Upper lobe of right lung (tissue), 1 donor: ENCODE measurements around the gene NPHP4. TPM values are rescaled to one million over a fixed set of nuclear protein-coding genes. Genes with fewer than 3 reads are reported as not detected.

Source experiments
- ATAC-seq: fragments of 200-7000 bp; cut with Tn5 transposase; one replicate; pipeline ENCODE4 v1.9.1; 2020; ENCODE audit warnings: mild to moderate bottlenecking, moderate library complexity
- DNase-seq: peaks from one replicate; pipeline ENCODE4 v3.0.0-alpha.2; 2020
- H3K27ac ChIP-seq: fragments of 200-600 bp; one replicate; pipeline ENCODE4 v1.8.0; 2022
- H3K27me3 ChIP-seq: fragments of 200-600 bp; one replicate; pipeline ENCODE4 v1.8.0; 2022; ENCODE audit warnings: mild to moderate bottlenecking
- H3K36me3 ChIP-seq: fragments of 200-600 bp; one replicate; pipeline ENCODE4 v1.8.0; 2022
- H3K4me1 ChIP-seq: fragments of 200-600 bp; one replicate; pipeline ENCODE4 v1.8.0; 2022
- H3K4me3 ChIP-seq: fragments of 200-600 bp; one replicate; pipeline ENCODE4 v1.8.0; 2022; ENCODE audit warnings: mild to moderate bottlenecking
- H3K9me3 ChIP-seq: fragments of 200-600 bp; one replicate; pipeline ENCODE4 v1.8.0; 2022
- intact Hi-C: fragments of 100-400 bp; cut with DNase I; formaldehyde crosslinking; loops from one replicate; pipeline ENCODE4 v1.11.0; 2022
- total RNA-seq: library from RNA; stranded (reverse); fragmentation: NEBNext Ultra II Directional; extraction: Animal tissue kit (Norgen Biotek cat#: 25700); gene quantifications from one replicate; pipeline ENCODE4 v1.2.1, GENCODE V29; 2021
- TF ChIP-seq, protein P1 (sequence below): fragments of 200-600 bp; IDR thresholded peaks from one replicate; pipeline ENCODE4 v1.8.0; 2022; ENCODE audit warnings: antibody characterized with exemption
- donor health status: DM: no; HTN: yes; CAD: no; lungs with severe emphysema.

The NPHP4 gene
- total RNA-seq, 1 donor from 2014 or later: 14.6 TPM

DNA sequence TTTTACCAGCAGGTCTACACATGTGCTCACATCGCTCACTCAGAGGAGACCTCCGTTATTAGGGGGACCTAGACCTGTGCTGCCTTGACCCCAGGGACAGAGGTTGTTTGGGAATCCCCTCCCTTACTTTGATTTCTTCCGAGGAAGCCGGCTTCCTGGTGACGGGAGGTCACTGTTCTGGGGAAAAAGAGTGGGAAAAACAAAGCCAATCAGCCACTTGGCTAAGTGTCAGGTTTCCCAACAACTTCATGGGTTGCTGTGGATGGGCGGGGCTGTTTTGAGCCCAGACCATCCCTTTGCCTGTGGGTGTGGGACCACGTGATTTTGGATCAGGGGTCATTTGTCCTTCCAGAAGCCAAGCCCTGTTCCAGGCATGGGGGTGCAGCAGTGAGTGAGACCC is 46.4 kb upstream of the NPHP4 start:
- DNase-seq (no peak), ATAC-seq (no peak)
- H3K9me3 ChIP-seq: no peaks in the 10 kb centered on the region
- H3K4me1 ChIP-seq: no peaks in the 10 kb centered on the region
- no peak overlapping the region for H3K4me3 ChIP-seq
- H3K27me3 ChIP-seq: no peaks in the 10 kb centered on the region
- H3K36me3 ChIP-seq: no peaks in the 10 kb centered on the region
- H3K27ac ChIP-seq: no peak overlapping the region
- TF ChIP-seq, protein P1, sequence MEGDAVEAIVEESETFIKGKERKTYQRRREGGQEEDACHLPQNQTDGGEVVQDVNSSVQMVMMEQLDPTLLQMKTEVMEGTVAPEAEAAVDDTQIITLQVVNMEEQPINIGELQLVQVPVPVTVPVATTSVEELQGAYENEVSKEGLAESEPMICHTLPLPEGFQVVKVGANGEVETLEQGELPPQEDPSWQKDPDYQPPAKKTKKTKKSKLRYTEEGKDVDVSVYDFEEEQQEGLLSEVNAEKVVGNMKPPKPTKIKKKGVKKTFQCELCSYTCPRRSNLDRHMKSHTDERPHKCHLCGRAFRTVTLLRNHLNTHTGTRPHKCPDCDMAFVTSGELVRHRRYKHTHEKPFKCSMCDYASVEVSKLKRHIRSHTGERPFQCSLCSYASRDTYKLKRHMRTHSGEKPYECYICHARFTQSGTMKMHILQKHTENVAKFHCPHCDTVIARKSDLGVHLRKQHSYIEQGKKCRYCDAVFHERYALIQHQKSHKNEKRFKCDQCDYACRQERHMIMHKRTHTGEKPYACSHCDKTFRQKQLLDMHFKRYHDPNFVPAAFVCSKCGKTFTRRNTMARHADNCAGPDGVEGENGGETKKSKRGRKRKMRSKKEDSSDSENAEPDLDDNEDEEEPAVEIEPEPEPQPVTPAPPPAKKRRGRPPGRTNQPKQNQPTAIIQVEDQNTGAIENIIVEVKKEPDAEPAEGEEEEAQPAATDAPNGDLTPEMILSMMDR: no peak
- intact Hi-C loops: no loop called here

DNA sequence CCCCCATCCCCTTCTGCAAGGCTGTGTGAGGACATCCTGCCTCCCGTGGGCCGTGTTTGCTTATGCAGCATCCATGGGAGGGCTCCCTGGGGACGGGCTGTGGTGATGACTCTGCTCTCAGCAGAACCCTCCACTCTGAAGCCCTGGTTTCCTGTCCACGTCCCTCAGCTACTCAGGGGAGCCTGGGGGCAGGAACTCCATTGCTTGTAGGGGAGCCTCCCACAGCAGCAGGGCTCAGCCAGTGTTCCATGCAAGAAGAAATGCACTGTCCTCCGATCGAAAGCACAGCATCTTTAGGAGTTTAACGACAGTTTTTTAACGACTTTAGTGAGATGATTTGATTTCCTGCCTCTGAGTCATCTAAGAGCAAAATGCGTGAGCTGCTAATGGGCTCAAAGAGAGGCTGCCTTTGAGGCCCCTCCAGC is 45.1 kb upstream of the NPHP4 start:
- no peak for ATAC-seq
- TF ChIP-seq, protein P1: no peak

DNA sequence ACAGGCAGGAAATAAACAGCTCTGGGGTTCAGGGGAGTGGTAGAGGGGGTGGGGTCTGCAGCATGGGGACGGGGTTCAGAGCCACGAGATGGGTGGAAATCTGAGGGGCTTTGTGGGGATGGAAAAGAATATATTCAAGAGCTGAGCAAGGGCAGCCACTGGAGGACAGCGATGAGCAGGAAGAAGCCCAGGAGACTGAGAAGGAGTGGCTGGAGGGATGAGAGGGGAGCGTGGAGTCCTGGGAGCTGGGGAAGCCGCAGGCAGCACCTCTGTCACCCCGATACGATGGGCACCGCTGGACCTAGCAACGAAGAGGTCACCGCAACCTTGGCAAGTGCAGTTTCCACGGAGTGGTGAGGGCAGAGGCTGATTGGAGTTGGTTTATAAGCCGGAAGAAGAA is 43.5 kb upstream of the NPHP4 start:
- no peak for ATAC-seq
- intact Hi-C loops: no loop called here

More for the DNA sequence above, 45.1 kb upstream of the NPHP4 start:
- H3K27ac ChIP-seq: no peak overlapping the region
- intact Hi-C loops: no loop called here
- H3K9me3 ChIP-seq: no peaks in the 10 kb centered on the region
- no peaks in the 10 kb centered on the region for H3K4me1 ChIP-seq
- H3K36me3 ChIP-seq: no peaks in the 10 kb centered on the region
- no peak overlapping the region for H3K4me3 ChIP-seq
- DNase-seq: no peak
- H3K27me3 ChIP-seq: no peaks in the 10 kb centered on the region

DNA sequence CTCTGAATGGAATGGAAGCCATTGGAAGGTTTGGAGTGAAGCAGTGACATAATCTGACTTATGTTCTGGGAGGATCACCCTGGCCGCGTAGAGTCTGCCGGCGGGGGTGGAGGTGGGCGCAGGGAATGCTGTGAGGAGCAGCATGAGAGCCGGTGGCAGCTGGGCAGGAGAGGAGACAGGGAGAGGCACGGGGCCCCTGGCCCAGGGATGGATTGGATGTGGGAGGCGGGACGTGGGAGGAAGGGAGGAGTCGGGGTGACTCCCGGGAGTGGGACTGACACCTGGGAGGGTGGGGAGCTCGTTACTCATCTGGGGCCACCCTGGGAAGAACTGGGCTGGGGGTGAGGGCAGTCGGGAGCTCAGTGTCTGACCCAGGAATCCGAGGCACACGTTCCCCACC is 43.1 kb upstream of the NPHP4 start:
- Histone ChIP-seq H3K9me3 (no peaks in the 10 kb centered on the region), H3K4me1 (no peaks in the 10 kb centered on the region), H3K27ac (no peak overlapping the region), H3K36me3 (no peaks in the 10 kb centered on the region), H3K4me3 (no peak overlapping the region), H3K27me3 (no peaks in the 10 kb centered on the region)
- TF ChIP-seq, protein P1: no peak
- ATAC-seq: no peak
- intact Hi-C loops: no loop called here
- no peak for DNase-seq

More for the DNA sequence above, 43.5 kb upstream of the NPHP4 start:
- Histone ChIP-seq H3K9me3 (no peaks in the 10 kb centered on the region), H3K4me1 (no peaks in the 10 kb centered on the region), H3K27me3 (no peaks in the 10 kb centered on the region), H3K36me3 (no peaks in the 10 kb centered on the region), H3K4me3 (no peak overlapping the region), H3K27ac (no peak overlapping the region)
- no peak for DNase-seq
- TF ChIP-seq, protein P1: no peak

DNA sequence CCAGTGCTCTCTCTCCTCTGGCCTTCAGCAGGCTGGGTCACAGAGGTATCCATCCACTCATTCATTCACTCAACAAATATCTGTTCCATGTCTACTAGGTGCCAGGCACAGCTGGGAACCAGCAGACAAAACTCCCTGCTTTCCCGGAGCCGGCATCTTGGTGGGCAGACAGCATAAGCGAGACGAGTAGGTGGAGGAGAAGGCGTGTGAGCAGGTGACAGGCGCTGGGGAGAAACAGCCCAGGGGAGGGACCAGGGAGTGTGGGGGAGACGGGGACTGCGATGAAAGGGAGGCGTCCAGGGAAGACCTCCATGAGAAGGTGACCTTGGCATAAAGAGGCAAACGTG is 42.5 kb upstream of the NPHP4 start:
- no peak for ATAC-seq
- intact Hi-C loops: no loop called here
- no peak overlapping the region for H3K4me3 ChIP-seq
- H3K9me3 ChIP-seq: no peaks in the 10 kb centered on the region
- H3K27ac ChIP-seq: no peak overlapping the region
- H3K27me3 ChIP-seq: no peaks in the 10 kb centered on the region
- TF ChIP-seq, protein P1: no peak
- no peaks in the 10 kb centered on the region for H3K36me3 ChIP-seq
- H3K4me1 ChIP-seq: peaks cover 3% of the 10 kb centered on the region
- no peak for DNase-seq
